Activated CD8-positive, alpha-beta memory T cell treated with anti-CD3 and anti-CD28 coated beads, Interleukin-2, amount 50 U/mL, for 24 hours (primary cell): ENCODE results near the gene SH3YL1.
"Not testable (repeated sequence)": the region's sequence is repeated elsewhere in the genome, so short reads cannot be mapped to it uniquely, and the experiment has no call there.

Experiments used
- DNase-seq: peaks from one replicate; pipeline ENCODE4 v3.0.0-alpha.2; 2020; ENCODE audit errors: extremely low read depth

SH3YL1 gene

DNA sequence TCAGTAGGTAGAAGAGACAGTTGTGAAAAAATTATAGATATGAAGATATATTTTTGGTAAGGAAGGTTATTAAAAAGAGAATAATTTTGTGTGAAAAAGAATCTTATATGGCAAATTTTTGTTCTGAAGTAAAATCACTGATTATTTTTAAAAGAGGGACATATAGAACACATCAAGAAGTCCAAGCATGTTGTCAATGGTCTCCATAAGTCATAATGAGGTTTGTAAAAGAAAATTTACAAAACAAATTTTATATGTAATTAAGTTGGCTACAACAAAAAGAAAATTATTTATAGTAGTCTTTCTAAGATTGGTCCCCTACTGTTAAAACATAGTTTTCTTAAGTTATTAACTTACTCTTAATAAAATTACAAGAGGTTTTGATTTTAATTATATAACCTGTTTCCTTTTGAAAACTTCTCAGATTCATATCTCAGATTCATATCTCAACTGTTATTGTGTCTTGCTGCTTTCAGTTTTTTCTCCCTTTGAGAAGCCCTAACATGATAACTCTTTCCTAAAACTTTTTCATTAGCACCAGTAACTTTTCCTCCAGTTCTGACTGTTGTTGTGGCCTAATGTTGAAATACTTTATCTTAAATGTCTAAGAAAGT lies 81.2 kb downstream of the SH3YL1 start:
- no peak for DNase-seq

DNA sequence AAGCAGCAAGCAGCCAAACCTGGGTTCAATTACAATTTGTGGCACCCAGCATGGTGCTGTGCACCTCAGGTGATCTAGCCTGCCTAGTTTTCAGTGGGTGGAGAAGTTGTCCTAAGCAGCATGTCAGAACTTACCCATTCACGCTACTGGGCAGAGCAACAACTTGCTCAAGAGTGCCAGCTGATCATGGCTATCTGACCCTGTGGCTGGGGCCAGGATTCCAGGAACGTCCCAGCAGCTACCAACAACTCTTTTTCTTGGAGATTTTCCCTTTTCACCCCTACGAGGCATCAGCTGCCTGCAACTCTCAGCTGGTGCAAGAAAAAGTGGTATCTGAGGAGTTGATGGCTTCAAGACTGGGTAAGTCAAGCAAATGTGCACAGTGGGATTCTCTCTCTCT lies 83.5 kb downstream of the SH3YL1 start:
- DNase-seq: no peak

DNA sequence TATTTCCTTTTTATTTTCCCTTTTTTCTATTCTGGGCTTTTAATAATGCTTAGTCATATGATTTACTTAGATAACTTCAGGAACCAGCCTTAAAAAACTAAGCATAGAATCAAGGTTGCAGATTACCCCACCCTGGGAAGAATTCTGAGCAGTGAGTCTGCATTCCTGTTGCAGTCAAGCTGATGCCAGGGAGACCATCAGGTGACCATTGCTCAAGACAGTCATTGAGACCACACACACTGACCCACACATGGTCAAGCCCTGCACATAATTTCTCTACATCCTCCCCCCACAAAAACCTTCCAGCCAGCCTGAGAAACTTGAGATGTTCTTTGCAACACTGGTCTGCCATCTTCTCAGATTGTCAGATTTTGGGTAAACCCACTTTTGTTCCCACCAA lies 83.9 kb downstream of the SH3YL1 start:
- no peak for DNase-seq

DNA sequence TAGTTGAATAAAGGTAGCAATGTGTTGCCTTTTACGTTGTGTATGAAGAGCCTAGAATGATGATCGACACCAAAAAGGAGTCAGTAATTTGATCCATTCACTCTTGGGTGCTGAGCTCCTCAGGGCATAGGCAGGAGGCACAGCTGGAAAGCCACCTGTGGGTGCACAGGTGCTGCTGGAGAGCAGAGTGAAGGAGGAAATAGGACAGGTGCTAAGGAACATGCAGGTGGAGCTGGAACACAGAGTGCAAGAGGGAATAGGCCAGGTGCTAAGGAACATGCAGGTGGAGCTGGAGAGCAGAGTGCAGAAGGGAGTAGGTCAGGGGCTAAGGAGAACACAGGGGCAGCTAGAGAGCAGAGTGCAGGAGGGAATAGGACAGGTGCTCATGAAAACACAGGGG lies 86.1 kb downstream of the SH3YL1 start:
- no peak for DNase-seq

DNA sequence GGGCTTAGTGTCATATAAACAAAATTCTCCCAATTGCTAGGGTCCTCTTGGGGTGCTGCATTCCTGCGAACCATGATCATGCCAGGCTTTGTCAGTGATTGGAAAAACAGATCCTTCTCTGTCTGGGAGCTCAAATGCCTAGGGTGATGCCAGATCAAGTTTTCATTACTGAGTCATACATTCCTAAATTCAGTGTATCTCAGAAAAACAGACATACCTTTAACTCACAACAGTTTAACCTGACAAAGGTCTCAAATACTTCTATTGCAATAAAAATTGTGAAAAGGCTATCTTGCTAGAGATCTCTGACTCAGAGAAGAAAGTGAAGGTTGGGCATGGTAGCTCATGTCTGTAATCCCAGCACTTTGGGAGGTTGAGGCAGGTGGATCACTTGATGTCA lies 86.9 kb downstream of the SH3YL1 start:
- DNase-seq: no peak

DNA sequence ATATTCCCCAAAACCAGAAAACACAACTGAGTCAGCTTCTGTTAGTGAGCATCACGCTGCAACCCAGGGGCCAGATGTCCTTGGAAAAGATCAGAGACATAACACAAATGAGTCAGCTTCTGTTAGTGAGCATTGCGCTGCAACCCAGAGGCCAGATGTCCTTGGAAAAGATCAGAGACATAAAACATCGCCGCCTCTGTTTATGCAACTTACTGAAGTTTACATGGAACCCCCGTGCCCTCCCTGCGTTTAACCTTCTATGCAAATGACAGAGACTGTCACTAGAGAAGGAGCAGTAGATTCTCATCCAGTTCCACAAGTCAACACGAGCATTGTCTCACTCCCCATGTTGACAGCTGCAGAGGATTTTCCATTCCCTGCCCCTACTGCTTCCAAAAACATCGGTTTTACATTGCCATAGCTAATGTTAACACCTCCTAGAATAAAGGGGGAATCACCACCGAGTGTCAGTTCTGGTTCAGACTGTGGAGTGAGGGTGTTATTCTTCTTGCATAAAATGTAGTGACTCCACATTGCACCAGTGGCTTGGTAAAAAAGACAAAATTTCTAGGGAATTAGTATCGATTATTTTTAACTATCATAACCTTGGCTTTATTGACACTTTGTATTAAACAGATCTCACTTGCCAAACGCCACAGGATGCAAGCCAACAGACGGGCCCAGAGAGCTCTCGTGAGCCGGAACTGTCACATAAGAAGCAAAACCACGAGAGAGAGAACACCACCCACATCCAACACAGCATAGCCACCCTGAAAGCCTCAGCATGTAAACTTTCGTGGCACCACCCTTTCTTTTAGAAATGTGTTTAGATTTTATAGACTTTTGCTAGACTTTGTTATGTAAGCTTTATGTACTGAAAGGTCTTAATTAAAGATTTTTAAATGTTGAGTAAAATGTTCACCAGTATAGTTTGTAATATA lies 87.7 kb downstream of the SH3YL1 start:
- DNase-seq: no peak

DNA sequence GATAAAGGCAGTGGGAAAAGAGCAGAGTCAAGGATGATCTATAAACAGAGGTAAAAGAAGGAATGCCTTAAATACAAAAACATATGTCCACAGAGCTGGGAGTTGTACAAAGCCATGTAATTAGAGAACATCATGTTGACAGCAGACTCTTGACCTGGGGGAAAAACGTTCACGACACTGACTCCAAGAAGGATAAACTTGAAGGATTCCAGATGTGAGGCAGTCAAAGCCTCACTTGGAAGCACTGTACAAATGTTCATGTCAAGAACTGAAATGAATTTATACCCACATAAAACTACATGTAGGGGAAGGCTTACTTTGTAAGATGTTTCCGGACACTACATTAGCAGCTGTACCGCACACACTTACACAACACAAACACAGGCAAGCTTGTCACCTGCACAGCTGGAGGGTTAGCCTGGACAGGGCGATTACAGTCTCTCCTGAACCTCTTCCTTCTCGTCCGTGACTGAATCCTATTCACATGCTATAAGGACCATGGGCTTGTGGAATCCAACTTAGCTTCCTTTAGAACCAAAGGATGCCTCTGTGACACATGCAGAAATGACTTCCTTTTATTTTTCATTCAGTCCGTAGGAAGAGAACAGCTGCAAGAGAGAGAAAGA lies 88.6 kb downstream of the SH3YL1 start:
- DNase-seq: no peak

DNA sequence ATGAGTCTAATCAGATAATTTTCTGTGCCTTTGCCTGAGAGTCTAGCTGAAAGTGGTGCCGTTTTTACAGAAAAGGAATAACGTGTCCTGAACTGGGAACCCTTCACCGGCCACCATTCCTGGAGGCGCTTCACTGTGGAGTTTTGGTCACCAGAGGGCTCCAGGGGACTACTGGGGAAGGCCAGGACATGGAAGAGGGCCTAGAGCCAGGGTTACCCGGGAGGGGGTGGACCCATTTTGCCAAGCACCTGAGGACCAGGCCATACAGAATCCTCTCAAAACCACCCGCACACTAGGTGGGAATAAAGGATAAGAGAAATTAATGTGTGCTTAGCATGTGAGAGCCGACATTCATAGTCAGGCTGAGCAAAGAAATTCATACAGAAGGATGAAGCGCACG lies 91.7 kb downstream of the SH3YL1 start:
- DNase-seq: not testable (repeated sequence)

DNA sequence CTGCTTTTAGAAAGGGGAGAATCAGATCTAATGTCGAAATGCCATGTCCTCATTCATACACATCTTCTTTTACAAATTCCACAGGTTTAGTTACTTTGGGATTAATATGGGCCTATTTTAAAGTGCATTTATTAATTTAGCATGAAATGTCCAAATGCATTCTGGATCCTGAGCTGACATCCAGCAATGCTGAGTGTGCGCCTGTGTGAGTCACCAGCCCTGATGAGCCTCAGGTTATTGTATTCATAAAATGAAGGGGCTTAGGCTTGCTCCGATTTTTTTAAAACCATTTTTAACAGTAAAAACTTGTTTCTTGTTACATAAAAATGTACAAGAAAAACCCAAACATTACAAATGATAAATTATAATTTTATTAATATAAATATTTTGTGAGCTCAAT lies 94.1 kb downstream of the SH3YL1 start:
- DNase-seq: no peak
